GM12878 (cell line): Measurements from ENCODE around the gene MAFB. TPM values are rescaled to one million over a fixed set of nuclear protein-coding genes. Genes with fewer than 3 reads are reported as not detected.

Experiments
- ATAC-seq: fragments of 200-7000 bp; cut with Tn5 transposase; 3 replicates; pipeline ENCODE4 v1.9.1; 2020; ENCODE audit warnings: mild to moderate bottlenecking, moderate library complexity
- BruUV-seq: library from RNA; stranded (reverse); fragments of 400-500 nt; replicated peaks from 2 replicates; lab custom pipeline; 2021; lab: Mats Ljungman, UMichigan
- CTCF ChIA-PET: fragments of 300-600 bp; sonication (Branson Sonifier 250); formaldehyde crosslinking; extraction: SDS; loops from one replicate; lab custom pipeline; 2021; ENCODE audit warnings: inconsistent platforms; lab: Yijun Ruan, JAX
- POLR2A ChIA-PET: fragments of 350-600 bp; formaldehyde crosslinking; extraction: SDS; loops from one replicate; lab custom pipeline; 2021; ENCODE audit warnings: inconsistent platforms; lab: Charles Lee
- RAD21 ChIA-PET: fragments of 300-600 bp; sonication (Branson Sonifier 250); formaldehyde crosslinking; loops from one replicate; lab custom pipeline; 2023; ENCODE audit warnings: antibody characterized with exemption; ENCODE audit not compliant: unreplicated experiment; lab: Charles Lee
- SMC1A ChIA-PET: fragments of 300-600 bp; sonication (Branson Sonifier 250); formaldehyde crosslinking; loops from one replicate; lab custom pipeline; 2023; ENCODE audit not compliant: unreplicated experiment, uncharacterized antibody; lab: Charles Lee
- DNase-seq: peaks from one replicate; pipeline ENCODE4 v3.0.0-alpha.2; 2011; ENCODE audit warnings: low read depth, low spot score
- FAIRE-seq: peaks from 3 replicates; lab custom pipeline; 2011; peaks lifted over from hg19 to GRCh38; lab: Jason Lieb, UNC
- H2AFZ ChIP-seq: 2 replicates; pipeline ENCODE4 v1.6.0; 2011; ENCODE audit warnings: low read depth, low read length, control low read depth; ENCODE audit not compliant: control insufficient read depth
- H3K27ac ChIP-seq: 2 replicates; pipeline ENCODE4 v1.5.1; 2011; ENCODE audit warnings: control low read depth; ENCODE audit not compliant: control insufficient read depth, insufficient read depth
- H3K27me3 ChIP-seq, 2 experiments: replicated peaks in 1 of 2; 2 replicates each; pipeline versions ENCODE4 v1.6.0 to v1.6.1; 2011; ENCODE audit warnings: low read length in 1 of 2; ENCODE audit not compliant: control insufficient read depth in 2 of 2, insufficient read depth in 2 of 2
- H3K36me3 ChIP-seq, 2 experiments: 2 replicates each; pipeline ENCODE4 v1.5.1; 2011; ENCODE audit warnings: low read length in 1 of 2; ENCODE audit not compliant: control insufficient read depth in 2 of 2, insufficient read depth in 2 of 2
- H3K4me1 ChIP-seq: 2 replicates; pipeline ENCODE4 v1.6.1; 2011; ENCODE audit warnings: mild to moderate bottlenecking, low read length, moderate library complexity, mixed read lengths; ENCODE audit not compliant: control insufficient read depth, insufficient read depth
- H3K4me2 ChIP-seq: 2 replicates; pipeline ENCODE4 v1.6.0; 2011; ENCODE audit warnings: control low read depth; ENCODE audit not compliant: control insufficient read depth, insufficient read depth
- H3K4me3 ChIP-seq: fragments of 200-600 bp; sonication (generic); 2 replicates; pipeline ENCODE4 v1.5.1; 2016
- H3K79me2 ChIP-seq: 2 replicates; pipeline ENCODE4 v1.6.0; 2011; ENCODE audit warnings: low read length; ENCODE audit not compliant: control insufficient read depth, insufficient read depth
- H3K9ac ChIP-seq: 2 replicates; pipeline ENCODE4 v1.8.0; 2011; ENCODE audit warnings: low read length, control low read depth, mixed read lengths; ENCODE audit not compliant: control insufficient read depth, insufficient read depth
- H3K9me3 ChIP-seq: replicated peaks from 3 replicates; pipeline ENCODE4 v1.5.1; 2011; ENCODE audit warnings: mild to moderate bottlenecking, low read length; ENCODE audit not compliant: control insufficient read depth, insufficient read depth
- H4K20me1 ChIP-seq: 2 replicates; pipeline ENCODE4 v1.6.0; 2011; ENCODE audit not compliant: control insufficient read depth, insufficient read depth
- BACH1 ChIP-seq: fragments of 450-650 bp; IDR thresholded peaks from 2 replicates; pipeline ENCODE4 v1.6.1; 2017; ENCODE audit warnings: mild to moderate bottlenecking, borderline replicate concordance
- CREM ChIP-seq: IDR thresholded peaks from 2 replicates; pipeline ENCODE4 v1.6.1; 2014; ENCODE audit warnings: antibody characterized with exemption, low read depth
- EP300 ChIP-seq, 2 experiments: fragments of 150-350 bp in 1 of 2; IDR thresholded peaks; 2 replicates each; pipeline ENCODE4 v1.6.1; 2011 to 2012; ENCODE audit warnings: low read depth in 2 of 2, low read length in 2 of 2, borderline replicate concordance in 1 of 2, improper control_type of control experiment in 1 of 2, inconsistent platforms in 1 of 2; ENCODE audit not compliant: control insufficient read depth in 1 of 2
- FOS ChIP-seq: IDR thresholded peaks from 3 replicates; pipeline ENCODE4 v1.6.1; 2011; ENCODE audit warnings: borderline replicate concordance; ENCODE audit not compliant: insufficient read length; ENCODE audit errors: extremely low read depth
- FOXK2 ChIP-seq: fragments of 450-650 bp; IDR thresholded peaks from 2 replicates; pipeline ENCODE4 v1.6.1; 2017; ENCODE audit warnings: mild to moderate bottlenecking, moderate library complexity
- GATAD2B ChIP-seq: fragments of 450-650 bp; conservative IDR thresholded peaks from 2 replicates; pipeline ENCODE4 v1.6.1; 2017; ENCODE audit warnings: low read depth, mild to moderate bottlenecking, moderate library complexity
- JUNB ChIP-seq: IDR thresholded peaks from 2 replicates; pipeline ENCODE4 v1.6.1; 2016; ENCODE audit warnings: antibody characterized with exemption, mild to moderate bottlenecking
- POLR2A ChIP-seq: IDR thresholded peaks from 2 replicates; pipeline ENCODE4 v1.6.1; 2011; ENCODE audit warnings: low read depth, mild to moderate bottlenecking, low read length
- RELA ChIP-seq: fragments of 450-650 bp; IDR thresholded peaks from 2 replicates; pipeline ENCODE4 v1.8.0; 2014; ENCODE audit warnings: borderline replicate concordance; ENCODE audit not compliant: partially characterized antibody
- RUNX3 ChIP-seq: IDR thresholded peaks from 2 replicates; pipeline ENCODE4 v1.6.1; 2012; ENCODE audit warnings: low read length, inconsistent platforms
- SPI1 ChIP-seq: IDR thresholded peaks from 2 replicates; pipeline ENCODE4 v1.6.1; 2011; ENCODE audit warnings: low read depth, mild to moderate bottlenecking, low read length, moderate library complexity, borderline replicate concordance; ENCODE audit not compliant: insufficient read depth
- STAT1 ChIP-seq: fragments of 450-650 bp; conservative IDR thresholded peaks from 2 replicates; pipeline ENCODE4 v1.6.1; 2014; ENCODE audit warnings: antibody characterized with exemption, mild to moderate bottlenecking
- SUZ12 ChIP-seq: fragments of 200-600 bp; sonication (generic); IDR thresholded peaks from one replicate; pipeline ENCODE4 v1.6.1; 2018; ENCODE audit warnings: antibody characterized with exemption, mild to moderate bottlenecking; ENCODE audit not compliant: unreplicated experiment
- WGBS: methylation state at CpG from one replicate; pipeline ENCODE4 v1.1.6; 2016; ENCODE audit warnings: low lambda C conversion rate; ENCODE audit not compliant: insufficient replicate concordance, insufficient coverage; ENCODE audit errors: missing lambda C conversion rate; 5-methylcytosine and 5-hydroxymethylcytosine counted together
- in situ Hi-C: fragments of 300-500 bp; cut with MboI; formaldehyde crosslinking; loops from 9 replicates; pipeline ENCODE4 v1.14.3; 2018; ENCODE audit warnings: mixed read lengths
- intact Hi-C: fragments of 100-400 bp; cut with micrococcal nuclease; formaldehyde crosslinking; loops from one replicate; pipeline ENCODE4 v1.14.2; 2022; ENCODE audit not compliant: unreplicated experiment
- polyA plus RNA-seq, 11 experiments: library from polyadenylated mRNA; depleted of rRNA in 4 of 11; unstranded in 6 of 11; stranded (reverse) in 5 of 11; fragments of >200 nt; fragmentation: Nextera tagmentation in 4 of 11; fragmentation: Illumina TruSeq in 1 of 11; extraction: Ambion mirVana in 4 of 11; extraction: Trizol in 1 of 11; gene quantifications; 1 replicate in 1 of 11; 2 replicates in 10 of 11; pipeline versions ENCODE4 v1.2.1 to v1.2.3, GENCODE V29; 2011 to 2016; ENCODE audit warnings: inconsistent platforms in 2 of 11, missing spikeins in 2 of 11, low read depth in 1 of 11
- total RNA-seq, 4 experiments: library from RNA; depleted of rRNA in 3 of 4; stranded (reverse); fragments of >200 nt in 3 of 4; fragmentation: Illumina TruSeq in 1 of 4; extraction: Trizol in 1 of 4; gene quantifications; 2 replicates each; pipeline versions ENCODE4 v1.2.1 to v1.2.3, GENCODE V29; 2013 to 2021

Gene MAFB
- total and polyA plus RNA-seq, 10 of the 15 experiments (the other 5 are each of a cell fraction or from before 2014, with no cell fraction given): 0.01 to 0.08 (median 0.01) TPM; not detected in 7

- no peak for TF ChIP-seq SUZ12
- TF ChIP-seq RUNX3: no peak
- TF ChIP-seq JUNB: no peak
- TF ChIP-seq STAT1: no peak
- no peak for TF ChIP-seq CREM
- TF ChIP-seq EP300 (IDR thresholded peaks at IDR 0.05; ENCODE audit: borderline replicate concordance in 1 of 2, control insufficient read depth in 1 of 2, low read depth in 2 of 2, low read length in 2 of 2): no peak
- TF ChIP-seq SPI1: no peak
Observed at GRCh38 chr20:40686434-40686882, 2.6 kb downstream of the MAFB start (continued).

DNA sequence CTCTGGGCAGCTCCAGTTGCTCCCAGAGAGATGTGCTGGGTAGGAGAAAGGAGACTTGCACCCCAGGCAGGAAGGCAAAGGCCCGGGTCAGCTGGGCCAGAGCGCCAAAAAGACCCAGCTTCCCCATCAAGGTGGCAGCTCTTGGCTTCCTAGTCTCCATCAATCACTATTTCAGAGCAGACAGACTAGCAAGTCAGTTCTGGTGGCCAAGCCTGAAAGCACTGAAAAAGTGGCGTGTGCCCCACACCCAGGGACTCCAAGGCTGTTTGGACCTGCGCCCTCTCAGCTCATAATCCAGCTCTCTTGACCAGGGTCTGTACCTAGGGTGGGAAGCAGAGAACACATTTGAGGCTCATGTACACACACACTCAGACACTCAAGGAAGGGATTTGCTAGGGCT, 3.7 kb downstream of the MAFB start:
- Histone ChIP-seq H3K4me1 (0 out of 2 replicates have a peak, but pooled peaks cover 6% of the 10 kb centered on the region), H3K79me2 (no peaks in the 10 kb centered on the region), H4K20me1 (no peaks in the 10 kb centered on the region; the same call in 1 of the 2 replicates), H3K4me2 (no peak overlapping the region), H2AFZ (no peak overlapping the region), H3K36me3 (no peaks in the 10 kb centered on the region), H3K9ac (no peak overlapping the region), H3K27me3 (peaks cover 25 to 28% of the 10 kb centered on the region in 2 experiments), H3K9me3 (no peaks in the 10 kb centered on the region; the same call in 2 of the 3 replicates), H3K4me3 (no peak overlapping the region), H3K27ac (no peak overlapping the region)
- WGBS: 23% methylated on average over 4 of the region's 4 CpGs
- RAD21 ChIA-PET: interaction anchor here (0.6 kb wide), 1 partner anchor 18 kb away, joined by 4 read pairs; no protein-coding TSS in a partner anchor
- FAIRE-seq: no peak
- BruUV-seq: no TSS peak
- CTCF ChIA-PET: no interaction called here
- TF ChIP-seq BACH1 (no peak), FOS (no peak), POLR2A (no peak), GATAD2B (no peak), FOXK2 (no peak), SPI1 (no peak), JUNB (no peak), RELA (no peak)
- in situ Hi-C loops: no loop called here
- SMC1A ChIA-PET: no interaction called here
- ATAC-seq: no peak
- DNase-seq: no peak
- POLR2A ChIA-PET: no interaction called here
- intact Hi-C loops: no loop called here
